Right ventricle myocardium inferior (tissue), 1 donor: ENCODE measurements around the gene TPST1. TPM values are rescaled to one million over a fixed set of nuclear protein-coding genes. Genes with fewer than 3 reads are reported as not detected.
"Not testable (repeated sequence)": the region's sequence is repeated elsewhere in the genome, so short reads cannot be mapped to it uniquely, and the experiment has no call there.

Experiments
- ATAC-seq: fragments of 200-7000 bp; cut with Tn5 transposase; one replicate; pipeline ENCODE4 v1.9.1; 2020; ENCODE audit warnings: mild to moderate bottlenecking, moderate library complexity
- DNase-seq: peaks from one replicate; pipeline ENCODE4 v3.0.0; 2021; ENCODE audit errors: missing footprints
- intact Hi-C: fragments of 100-400 bp; cut with DNase I; formaldehyde crosslinking; loops from one replicate; pipeline ENCODE4 v1.11.0; 2022
- total RNA-seq: library from RNA; stranded (reverse); fragmentation: NEBNext Ultra II Directional; extraction: Animal tissue kit (Norgen Biotek cat#: 25700); gene quantifications from one replicate; pipeline ENCODE4 v1.2.1, GENCODE V29; 2021
- donor health status: DM: no; HTN: yes; CAD: no; lungs with severe emphysema.

Gene TPST1
- total RNA-seq, 1 donor from 2014 or later, result 6.5 TPM

DNA sequence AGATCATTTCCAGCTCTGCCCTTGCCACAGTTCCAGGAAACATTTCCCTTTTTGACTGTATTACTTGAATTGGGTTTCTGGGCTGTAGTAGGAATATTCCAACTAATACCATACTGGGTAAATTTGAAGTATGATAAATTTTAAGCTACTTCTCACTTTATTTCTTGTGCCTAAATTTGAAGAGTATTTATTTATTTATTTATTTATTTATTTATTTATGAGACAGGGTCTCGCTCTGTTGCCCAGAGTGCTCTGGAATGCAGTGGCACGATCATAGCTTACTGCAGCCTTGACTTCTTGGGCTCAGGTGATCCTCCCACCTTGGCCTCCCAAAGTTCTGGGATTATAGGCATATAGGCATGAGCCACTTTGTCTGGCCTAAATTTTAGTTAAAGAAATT, 105.5 kb downstream of the TPST1 start:
- DNase-seq (no peak), ATAC-seq (no peak)
- intact Hi-C loops, result no loop called here

GRCh38 chr7:66313886-66314568, 108.9 kb downstream of the TPST1 start:
- intact Hi-C loops, result no loop called here
- DNase-seq (no peak), ATAC-seq (no peak)

GRCh38 chr7:66315192-66315591, 110.1 kb downstream of the TPST1 start:
- DNase-seq (no peak), ATAC-seq (no peak)
- intact Hi-C loops, result no loop called here

GRCh38 chr7:66319407-66319979, 114.4 kb downstream of the TPST1 start:
- DNase-seq (no peak), ATAC-seq (no peak)
- intact Hi-C loops, result no loop called here

DNA sequence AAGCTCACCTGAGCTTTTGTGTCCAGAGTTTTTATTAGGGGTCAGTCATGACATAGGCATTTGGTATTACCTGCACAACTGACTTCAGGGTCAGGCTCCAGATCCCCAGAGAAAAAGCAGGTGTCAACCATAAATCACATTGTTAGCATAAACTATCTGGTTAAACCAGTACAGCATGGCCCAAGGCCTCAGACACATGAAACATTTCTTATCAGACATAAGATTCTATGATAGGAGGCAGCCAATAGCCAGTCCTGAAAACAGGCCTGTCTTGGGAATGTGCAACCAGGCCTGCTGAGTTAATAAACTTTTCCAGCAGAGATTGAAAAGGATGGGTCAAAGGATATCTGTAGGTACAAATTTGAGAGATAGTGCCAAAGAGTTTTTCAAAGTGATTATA, 116.1 kb downstream of the TPST1 start:
- DNase-seq, result no peak
- intact Hi-C loops, result no loop called here
- ATAC-seq, result no peak

- ATAC-seq (no peak), DNase-seq (no peak)
- intact Hi-C loops, result no loop called here
Measured at GRCh38 chr7:66323114-66323796, 118.1 kb downstream of the TPST1 start.

DNA sequence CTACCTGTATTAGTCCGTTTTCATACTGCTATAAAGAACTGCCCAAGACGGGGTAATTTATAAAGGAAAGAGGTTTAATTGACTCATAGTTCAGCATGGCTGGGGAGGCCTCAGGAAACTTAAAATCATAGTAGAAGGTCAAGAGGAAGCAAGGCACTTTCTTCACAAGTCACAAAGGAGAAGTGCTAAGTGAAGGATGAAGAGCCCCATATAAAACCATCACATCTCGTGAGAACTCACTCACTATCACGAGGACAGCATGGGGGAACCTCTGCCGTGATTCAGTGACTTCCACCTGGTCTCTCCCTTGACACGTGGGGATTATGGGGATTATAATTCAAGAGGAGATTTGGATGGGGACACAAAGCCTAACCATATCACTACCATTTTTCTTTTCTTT, 119.9 kb downstream of the TPST1 start:
- DNase-seq, ATAC-seq, intact Hi-C loops: not testable (repeated sequence)

- DNase-seq, result no peak
- intact Hi-C loops, result no loop called here
- ATAC-seq, result peak; percentile 57
Measured at GRCh38 chr7:66326501-66327215, 121.5 kb downstream of the TPST1 start.

DNA sequence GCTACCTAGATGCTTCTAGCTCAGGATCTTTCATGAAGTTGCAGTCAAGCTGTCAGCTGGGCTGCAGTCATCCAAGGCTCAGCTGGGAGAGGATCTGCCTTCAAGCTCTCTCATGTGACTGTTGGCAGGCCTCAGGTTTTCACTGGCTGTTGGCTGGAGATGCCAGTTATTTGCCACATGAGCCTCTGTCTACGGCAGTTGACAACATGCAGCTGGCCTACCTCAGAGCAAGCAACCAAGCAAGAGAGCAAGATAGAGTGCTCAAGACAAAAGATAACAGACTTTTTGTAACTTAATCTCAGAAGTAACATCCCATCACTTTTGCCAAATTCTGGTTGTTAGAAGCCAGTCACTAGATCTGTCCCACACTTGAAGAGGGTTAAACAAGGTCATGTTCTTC, 125.8 kb downstream of the TPST1 start:
- intact Hi-C loops, result loop anchor here (10.0 kb wide), 1 partner anchor 186 kb away; no protein-coding TSS in a partner anchor
- ATAC-seq (peak; percentile 94), DNase-seq (peak; percentile 76)

DNA sequence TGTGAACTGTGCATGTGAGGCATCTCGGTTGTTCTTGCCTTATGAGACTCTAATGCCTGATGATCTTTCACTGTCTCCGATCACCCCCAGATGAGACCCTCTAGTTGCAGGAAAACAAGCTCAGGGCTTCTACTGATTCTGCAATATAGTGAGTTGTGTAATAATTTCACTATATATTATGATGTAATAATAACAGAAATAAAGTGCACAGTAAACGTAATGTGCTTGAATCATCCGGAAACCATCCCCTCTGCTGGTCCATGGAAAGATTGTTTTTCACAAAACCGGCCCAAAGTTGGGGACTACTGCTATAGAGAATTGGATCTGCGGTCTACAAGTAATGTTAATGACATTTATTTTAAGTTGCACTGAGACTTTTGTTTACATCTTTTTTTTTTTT, 126.7 kb downstream of the TPST1 start:
- intact Hi-C loops, result loop anchor here (10.0 kb wide), 1 partner anchor 187 kb away; no protein-coding TSS in a partner anchor
- ATAC-seq (no peak), DNase-seq (no peak)

- DNase-seq, result no peak
- intact Hi-C loops, result loop anchor here (10.0 kb wide), 1 partner anchor 189 kb away; no protein-coding TSS in a partner anchor
- ATAC-seq, result no peak
Measured at GRCh38 chr7:66333443-66333842, 128.3 kb downstream of the TPST1 start.

- ATAC-seq (no peak), DNase-seq (no peak)
- intact Hi-C loops, result loop anchor here (10.0 kb wide), 1 partner anchor 191 kb away; no protein-coding TSS in a partner anchor
Measured at GRCh38 chr7:66335318-66335717, 130.2 kb downstream of the TPST1 start.

GRCh38 chr7:66336760-66337159, 131.6 kb downstream of the TPST1 start:
- no peak for ATAC-seq
- intact Hi-C loops, result loop anchor here (10.0 kb wide), 1 partner anchor 192 kb away; no protein-coding TSS in a partner anchor
- no peak for DNase-seq

- intact Hi-C loops, result loop anchor here (10.0 kb wide), 1 partner anchor 194 kb away; no protein-coding TSS in a partner anchor
- ATAC-seq (no peak), DNase-seq (no peak)
Measured at GRCh38 chr7:66339141-66339540, 134.0 kb downstream of the TPST1 start.

- DNase-seq (no peak), ATAC-seq (no peak)
- intact Hi-C loops, result no loop called here
Measured at GRCh38 chr7:66344166-66344565, 139.0 kb downstream of the TPST1 start.

- intact Hi-C loops, result no loop called here
- no peak for ATAC-seq
- DNase-seq, result no peak
Measured at GRCh38 chr7:66348531-66348930, 143.4 kb downstream of the TPST1 start.

DNA sequence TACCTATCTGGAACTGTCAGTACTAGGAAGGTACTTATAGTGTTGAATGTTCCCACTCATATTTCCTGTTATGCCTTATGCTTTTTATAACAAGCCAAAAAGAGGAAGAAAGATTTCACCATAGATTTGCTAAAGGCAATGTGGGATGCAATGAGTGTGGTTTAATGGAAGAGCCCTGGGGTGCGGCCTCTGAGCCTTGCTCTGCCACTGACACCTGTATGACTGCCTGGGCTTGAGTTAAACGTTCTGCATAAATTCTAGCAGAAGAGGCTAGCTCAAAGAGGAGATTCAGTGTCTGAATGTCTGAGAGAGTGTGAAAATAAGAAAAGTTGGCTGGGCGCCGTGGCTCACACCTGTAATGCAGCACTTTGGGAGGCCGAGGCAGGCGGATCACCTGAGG, 143.8 kb downstream of the TPST1 start:
- DNase-seq, result no peak
- ATAC-seq, result peak; percentile 28
- intact Hi-C loops, result no loop called here

DNA sequence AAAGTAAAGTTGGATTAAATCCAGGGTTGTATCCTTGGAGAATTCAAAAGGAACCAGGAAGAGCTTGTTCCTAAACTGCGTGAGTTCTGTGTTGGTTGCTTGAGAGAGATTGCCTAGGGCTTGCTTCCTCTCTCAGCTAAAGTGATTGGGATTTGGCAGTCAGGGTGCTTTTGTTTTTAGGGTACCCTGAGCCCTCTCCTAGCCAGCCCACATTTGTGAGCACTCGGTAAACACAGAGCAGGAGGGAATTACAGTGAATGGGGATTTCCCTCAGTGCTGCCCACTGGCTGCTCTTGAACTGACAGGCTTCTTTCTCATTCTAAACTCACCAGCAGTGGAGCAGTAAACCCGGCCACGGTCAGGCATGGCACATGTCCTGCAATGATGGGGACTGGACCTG, 146.9 kb downstream of the TPST1 start:
- no peak for DNase-seq
- intact Hi-C loops, result no loop called here
- no peak for ATAC-seq

- intact Hi-C loops, result no loop called here
- DNase-seq (no peak), ATAC-seq (no peak)
Measured at GRCh38 chr7:66353547-66353946, 148.4 kb downstream of the TPST1 start.
